HG02884 (cell line): ENCODE results near the gene LPCAT3.
A peak's percentile ranks its signal among the peaks of the same experiment; 100 is the strongest.

Experiments used
- ATAC-seq: cut with Tn5 transposase; IDR thresholded peaks from one replicate; pipeline ENCODE4 v1.9.1; 2021; ENCODE audit warnings: mild to moderate bottlenecking, moderate library complexity; ENCODE audit not compliant: unreplicated experiment

The LPCAT3 gene

DNA sequence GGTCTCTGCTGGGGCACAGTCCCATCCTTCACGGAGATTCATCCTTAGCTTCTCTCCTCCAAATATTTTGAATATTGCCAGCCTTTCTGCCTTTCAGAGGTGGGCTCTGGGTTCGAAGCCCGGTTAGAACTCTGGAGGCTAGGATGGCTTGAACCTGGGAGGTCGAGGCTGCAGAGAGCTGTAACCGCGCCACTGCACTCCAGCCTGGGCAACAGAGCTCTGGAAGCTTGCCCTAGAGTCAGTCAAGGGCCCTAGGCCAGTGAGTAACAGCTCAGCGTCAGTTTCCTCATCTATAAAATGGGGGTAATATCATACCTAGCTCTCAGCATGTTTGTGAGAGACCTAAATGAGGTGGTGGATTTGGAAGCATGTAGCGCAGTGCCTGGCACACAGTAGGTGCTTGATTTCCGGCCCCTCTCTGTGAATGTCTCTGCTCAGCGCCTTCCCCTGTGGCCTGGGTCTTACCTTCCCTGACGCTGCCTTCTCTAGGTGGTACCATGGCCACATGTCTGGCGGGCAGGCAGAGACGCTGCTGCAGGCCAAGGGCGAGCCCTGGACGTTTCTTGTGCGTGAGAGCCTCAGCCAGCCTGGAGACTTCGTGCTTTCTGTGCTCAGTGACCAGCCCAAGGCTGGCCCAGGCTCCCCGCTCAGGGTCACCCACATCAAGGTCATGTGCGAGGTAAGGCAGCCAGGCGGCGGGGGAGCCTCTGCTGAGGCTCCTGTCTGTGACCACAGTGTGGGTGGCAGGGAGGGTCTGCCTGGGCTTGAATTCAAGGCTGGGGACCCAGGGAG, 63.8 kb downstream of the LPCAT3 start:
- ATAC-seq: no peak

DNA sequence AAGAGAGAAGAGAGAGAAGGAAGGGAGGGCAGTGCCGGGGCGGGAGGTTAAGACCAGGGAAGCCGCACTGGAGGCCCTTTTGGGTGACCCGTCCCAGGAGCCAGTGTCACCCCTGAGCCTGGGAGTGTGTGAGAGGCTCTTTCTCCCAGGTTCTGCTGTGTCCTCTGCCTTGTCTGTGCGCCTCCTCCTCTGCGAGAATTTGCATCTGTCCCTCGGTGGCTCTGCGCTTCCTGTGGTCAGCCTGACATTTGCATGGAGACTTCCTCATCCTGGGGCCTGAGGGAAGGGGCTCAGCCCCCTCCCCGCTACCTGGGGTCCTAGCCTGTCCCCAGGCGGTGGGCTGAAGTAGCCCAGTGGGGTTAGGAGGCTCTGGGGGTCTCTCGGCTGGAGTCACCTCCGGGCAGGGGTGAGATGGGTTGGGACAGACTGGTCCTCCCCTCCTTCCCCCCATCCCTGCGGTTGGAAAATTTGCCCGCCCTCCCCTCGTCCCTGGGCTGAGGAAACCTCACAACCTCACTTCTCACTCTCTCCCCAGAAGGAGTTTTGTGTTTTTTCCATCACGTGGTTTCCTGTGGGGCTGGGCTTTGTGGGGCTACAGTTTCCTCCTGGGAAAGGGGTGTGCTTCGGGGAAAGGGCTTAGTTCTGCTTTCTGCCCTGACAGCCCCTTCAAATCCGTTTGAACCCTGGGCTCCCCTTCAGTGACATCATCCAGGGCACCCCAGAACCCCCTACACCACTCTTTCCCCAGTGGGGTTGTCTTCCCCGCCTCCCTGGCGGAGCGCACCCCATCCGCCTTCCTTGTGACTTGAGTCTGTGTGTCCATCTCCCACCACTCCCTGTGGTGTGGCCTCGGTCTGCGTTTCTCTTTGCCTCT, 64.6 kb downstream of the LPCAT3 start:
- peak; percentile 42 for ATAC-seq

DNA sequence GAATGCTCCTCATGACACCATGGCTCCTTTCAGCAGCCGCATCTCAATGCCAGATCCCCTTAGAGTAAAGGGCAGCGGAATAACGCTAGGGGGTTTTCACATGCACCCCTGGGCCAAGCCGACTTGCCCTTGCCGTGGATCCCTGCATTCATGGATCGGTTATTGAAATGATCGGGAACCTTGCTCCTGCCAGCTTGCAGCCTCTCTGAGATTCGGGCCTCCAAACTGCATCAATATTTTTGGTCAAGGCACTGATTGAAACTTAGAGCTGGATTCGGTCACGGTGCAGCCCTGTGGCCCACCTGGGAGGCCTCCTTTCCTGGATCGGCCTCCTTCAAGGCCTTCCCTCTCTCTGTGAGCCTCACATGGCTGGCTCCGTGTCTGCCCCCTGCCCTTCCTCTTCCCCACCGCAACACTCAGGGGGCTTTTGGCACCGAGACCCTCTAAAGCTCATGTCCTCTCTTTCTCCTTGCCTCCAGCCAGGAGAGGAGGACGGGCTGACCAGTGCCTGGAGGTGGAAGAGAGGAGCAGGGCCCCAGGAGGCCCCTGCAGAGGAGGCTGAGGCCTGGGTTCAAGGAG, 65.3 kb downstream of the LPCAT3 start:
- no peak for ATAC-seq

DNA sequence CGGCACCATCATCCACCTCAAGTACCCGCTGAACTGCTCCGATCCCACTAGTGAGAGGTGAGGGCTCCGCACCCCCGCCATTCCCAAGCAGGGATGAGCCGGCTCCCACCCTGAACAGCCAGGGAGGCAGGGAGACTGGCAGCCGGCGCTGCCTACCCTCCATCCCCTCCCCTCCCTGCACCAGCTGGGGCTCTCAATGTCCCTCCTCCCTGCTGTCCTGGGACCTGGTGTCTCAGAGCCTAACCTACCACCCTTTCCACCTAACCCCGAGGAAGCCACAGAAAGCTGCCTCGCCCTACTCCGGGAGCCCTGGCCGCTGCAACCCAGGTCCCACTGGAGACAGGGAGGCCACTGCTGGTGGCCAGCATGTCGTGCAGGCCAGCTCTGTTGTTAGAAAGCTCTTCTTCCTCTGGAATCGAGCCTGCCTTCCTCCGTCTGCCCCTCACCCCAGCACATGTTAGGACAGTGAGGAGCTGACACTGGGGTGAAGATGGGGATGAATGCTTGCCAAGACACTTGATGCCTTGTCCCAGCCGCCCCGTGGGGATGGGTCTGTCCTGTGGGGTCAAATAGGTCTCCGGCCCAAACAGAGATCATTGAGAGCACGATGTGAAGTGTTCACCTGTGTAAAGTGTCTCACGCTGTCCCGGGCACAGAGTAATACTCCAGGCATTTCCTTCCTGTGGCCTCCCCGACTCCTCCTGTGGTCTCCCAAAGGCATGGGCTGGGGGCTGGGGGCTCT, 66.0 kb downstream of the LPCAT3 start:
- no peak for ATAC-seq

DNA sequence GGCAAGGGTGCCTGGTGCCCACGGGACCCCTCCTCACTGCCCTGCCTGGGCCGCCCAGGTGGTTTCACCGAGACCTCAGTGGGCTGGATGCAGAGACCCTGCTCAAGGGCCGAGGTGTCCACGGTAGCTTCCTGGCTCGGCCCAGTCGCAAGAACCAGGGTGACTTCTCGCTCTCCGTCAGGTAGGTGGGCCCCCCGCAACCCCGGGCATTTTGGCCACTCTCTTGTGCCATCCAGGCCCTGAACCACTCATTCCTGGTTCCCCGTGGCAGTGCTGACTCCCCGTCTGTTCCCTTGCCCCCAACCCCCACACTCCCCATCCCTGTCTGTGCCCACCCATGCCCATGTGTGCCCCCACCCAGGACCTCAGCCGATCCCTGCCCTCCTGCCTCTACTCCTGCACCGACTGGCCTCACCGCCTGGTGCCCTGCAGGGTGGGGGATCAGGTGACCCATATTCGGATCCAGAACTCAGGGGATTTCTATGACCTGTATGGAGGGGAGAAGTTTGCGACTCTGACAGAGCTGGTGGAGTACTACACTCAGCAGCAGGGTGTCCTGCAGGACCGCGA, 66.6 kb downstream of the LPCAT3 start:
- ATAC-seq: no peak

DNA sequence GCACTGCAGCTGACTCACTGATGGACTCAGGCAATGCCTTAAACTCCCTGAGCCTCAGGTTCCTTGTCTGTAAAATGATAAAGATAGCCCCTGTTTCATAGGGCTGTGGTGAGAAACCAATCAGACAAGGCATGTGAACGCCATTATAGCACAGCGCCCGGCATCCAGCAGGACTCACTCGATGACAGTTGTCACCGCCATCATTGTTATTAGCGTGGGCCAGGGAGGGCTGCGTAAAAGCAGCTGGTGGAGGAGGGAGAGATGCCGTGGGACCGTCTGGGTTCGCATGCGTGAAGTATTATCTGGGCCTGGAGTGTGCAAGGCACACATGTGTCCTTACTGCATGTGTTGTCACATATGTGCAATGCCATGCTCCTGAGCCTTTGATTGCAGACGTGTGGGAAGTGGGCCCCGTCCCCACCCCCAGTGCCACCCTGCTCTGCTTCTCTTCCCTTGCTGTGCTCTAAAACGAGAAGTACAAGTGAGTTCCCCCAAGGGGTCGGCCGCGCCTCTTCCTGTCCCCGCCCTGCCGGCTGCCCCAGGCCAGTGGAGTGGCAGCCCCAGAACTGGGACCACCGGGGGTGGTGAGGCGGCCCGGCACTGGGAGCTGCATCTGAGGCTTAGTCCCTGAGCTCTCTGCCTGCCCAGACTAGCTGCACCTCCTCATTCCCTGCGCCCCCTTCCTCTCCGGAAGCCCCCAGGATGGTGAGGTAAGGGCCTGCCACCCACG, 67.3 kb downstream of the LPCAT3 start, which contains the start of gene PTPN6:
Gene PTPN6 (plus strand): TSS at position 546 of the 730 bp plus-strand sequence. CDS start 157 bp downstream, at position 703.
- ATAC-seq: no peak

DNA sequence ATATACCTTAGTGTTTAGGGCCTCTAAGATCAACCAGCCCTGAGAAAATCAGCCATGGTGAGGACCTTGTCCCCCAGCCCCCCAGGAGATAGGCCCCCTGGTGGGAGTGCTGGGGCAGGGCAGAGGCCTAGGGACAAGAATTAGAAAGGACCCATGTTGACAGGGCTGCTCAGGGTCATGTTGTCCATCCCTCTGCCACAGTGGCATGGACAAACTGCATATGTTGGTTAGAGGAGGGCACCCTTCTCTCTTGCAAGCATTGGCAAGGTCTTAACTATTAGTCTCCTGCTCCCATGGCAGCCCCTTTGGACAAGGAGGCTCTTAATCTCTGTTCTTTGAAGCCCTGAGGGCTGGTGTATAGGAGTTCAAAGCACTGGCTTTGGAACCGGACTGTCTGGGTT, 67.9 kb downstream of the LPCAT3 start:
- ATAC-seq: no peak

DNA sequence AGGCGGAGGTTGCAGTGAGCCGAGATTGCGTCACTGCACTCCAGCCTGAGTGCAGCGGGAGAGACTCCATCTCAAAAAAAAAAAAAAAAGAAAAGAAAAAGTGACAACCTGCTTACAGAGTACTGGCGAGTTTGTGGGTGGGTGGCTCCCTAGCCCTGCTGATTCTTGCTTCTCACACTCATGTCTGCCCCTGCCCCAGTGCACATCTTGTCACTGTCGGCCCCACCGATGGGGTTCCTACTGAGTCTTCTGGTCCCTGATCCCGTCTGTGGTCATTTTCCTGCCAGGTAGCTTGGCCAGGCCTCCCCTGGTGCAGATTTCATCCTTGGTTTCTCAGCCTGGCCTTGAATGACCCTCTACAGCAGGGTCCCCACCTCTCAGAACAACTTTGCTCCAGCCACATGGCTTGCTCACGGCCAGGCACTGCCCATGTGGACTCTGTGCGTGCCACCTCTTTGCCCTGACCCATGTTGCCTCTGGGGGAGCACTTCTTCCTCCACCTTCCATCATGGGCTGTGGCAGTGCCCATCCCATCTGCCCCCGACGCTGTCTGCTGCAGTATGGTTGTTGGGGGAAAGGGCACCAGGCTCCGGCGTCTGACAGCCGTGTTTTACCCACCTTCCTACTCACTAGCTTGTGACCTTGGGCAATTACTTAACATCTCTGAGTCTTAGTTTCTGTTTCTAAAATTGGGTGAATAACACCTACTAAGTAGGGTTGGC, 69.2 kb downstream of the LPCAT3 start:
- ATAC-seq: no peak

DNA sequence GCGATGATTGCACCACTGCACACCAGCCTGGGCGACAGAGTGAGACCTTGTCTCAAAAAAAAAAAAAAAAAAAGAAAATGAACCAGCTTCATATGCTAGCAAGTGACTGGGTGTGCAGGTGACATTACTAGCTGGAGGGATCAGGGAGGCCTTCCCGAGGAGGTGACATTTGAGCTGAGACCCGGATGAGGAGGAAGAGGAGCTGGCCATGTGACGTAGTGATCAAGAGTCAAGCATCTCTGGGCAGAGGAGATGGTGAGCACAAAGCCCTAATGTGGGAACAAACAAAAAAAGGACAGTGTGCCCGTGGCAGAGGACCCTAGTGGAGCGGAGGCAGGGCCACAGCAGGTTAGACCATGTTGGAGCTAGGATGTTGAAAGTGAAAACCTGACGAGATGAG, 70.7 kb downstream of the LPCAT3 start:
- no peak for ATAC-seq

DNA sequence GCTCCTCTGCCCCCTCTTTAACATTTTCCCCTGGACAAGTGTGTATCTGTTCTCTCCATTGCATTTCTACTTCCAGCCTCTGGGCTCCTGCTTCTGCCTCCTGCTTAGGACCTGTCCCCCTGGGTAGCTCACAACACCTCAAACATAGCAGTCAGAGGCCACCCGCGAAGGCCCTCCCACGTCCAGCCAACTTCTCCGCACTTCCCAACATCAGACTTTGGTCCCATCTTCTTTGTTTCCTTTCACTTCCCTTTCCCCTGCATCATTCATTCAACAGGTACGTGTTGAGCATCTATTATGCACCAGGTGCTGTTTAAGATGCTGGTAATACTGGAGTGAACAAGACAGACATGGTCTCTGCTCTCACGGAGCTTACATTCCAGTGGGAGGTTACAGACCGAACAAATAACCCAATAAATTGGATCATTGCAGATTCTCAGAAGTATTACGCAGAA, 71.3 kb downstream of the LPCAT3 start:
- no peak for ATAC-seq

DNA sequence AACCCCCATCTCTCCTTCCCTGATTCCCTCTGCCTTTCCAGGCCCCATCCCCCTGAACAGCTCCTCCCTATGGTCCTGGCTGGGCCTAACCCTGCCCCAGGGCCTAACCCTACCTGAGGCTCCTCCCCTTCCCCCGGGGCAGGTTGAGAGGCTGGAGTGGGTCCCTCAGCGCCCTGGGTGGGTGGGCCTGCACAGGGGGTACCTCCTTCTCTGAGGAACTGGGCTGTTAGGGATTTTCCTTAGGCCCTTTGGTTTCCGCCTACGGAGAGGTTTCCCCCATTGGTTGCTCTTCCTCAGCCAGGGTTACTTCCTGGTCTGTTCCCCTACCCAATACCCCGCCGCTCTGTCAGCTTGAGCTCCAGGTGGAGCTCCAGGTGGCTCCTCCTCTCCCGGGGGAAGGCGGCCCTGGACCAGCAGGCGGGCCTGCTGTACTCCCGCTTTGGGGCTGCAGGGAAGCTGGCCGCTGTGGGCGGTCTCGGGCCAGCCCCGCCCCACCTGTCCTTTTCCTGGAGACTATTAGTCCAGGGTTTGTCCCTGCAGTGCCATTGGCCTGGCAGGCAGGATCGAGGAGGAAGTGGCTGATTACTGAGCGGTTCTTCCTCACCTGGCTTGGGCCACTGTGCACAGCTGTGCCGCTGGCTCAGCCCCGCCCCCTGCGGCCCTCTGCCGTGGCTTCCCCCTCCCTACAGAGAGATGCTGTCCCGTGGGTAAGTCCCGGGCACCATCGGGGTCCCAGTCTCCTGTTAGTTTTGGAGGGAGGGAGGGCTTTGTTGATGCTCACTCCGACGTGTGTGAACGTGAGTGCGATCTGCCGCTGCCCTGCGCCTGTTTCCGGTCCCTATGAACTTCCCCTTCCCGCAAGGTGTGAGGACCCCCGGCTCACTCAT, 72.0 kb downstream of the LPCAT3 start:
- ATAC-seq: no peak

DNA sequence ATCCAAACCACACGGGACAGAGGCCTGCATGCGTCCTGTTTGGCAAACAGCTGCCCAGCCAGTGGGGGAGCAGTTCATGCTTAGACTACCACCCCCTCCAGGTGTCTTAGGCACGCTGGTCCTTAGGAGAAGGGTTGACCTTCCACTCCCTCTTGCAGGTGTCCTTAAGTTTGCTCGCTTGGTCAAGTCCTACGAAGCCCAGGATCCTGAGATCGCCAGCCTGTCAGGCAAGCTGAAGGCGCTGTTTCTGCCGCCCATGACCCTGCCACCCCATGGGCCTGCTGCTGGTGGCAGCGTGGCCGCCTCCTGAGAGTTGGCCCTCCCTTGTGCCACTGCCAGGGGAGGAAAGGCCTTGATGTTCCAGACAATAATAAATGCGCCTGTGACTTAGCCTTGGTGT, 72.7 kb downstream of the LPCAT3 start:
- ATAC-seq: no peak

DNA sequence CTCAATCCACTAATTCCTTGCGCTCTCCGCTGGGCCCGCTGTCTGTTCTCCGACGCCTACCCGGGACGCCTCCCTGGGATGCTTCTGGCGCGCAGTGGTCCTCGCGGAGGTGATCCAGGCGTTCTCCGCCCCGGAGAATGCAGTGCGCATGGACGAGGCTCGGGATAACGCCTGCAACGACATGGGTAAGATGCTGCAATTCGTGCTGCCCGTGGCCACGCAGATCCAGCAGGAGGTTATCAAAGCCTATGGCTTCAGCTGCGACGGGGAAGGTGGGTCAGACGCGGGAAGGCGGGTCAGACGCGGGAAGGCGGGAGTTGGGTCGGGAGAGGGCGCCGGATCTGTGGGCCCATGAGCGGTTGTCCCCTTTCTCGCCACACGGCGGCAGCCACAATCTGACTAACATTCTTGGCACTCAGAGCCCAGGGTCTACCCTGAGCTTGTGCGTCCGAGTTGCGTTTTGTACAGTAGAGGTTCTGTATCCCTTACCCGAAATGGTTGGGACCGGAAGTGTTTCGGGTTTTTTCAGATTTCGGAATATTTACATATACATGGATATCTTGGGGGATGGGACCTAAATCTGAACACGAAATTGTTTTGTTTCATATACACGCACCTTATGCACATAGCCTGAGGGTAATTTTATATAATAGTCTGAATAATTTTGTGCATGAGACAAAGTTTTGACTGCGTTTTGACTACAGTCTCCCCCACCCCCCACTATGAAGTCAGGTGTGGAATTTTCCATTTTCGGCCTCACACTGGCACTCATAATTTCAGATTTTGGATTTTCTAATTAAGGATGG, 73.7 kb downstream of the LPCAT3 start:
- ATAC-seq: peak; percentile 11

DNA sequence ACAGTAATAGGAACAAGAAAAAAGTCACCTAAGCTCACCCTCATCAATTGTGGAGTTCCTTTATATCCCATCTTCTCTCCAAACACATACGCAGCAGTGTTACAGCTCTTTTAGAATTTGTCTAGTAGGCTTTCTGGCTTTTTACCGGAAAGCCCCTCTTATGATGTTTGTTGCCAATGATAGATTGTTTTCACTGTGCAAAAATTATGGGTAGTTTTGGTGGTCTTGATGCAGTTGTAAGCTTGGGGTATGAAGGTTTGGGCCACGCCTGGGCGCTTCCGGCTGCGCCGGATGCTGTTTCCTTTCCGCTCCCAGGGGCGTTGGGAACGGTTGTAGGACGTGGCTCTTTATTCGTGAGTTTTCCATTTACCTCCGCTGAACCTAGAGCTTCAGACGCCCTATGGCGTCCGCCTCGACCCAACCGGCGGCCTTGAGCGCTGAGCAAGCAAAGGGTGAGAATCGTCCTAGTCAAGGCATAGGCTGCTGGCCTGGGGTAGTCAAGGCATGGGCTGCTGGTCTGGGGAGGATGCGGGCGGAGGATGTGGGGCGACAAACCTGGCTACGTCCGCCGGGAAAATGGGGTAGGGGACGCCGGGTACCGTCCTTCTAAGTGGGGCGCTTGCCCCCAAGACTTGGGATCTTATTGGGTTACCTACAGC, 74.4 kb downstream of the LPCAT3 start, which contains the start of the genes C12orf57 and RNU7-1:
Gene C12orf57 (plus strand): TSS at position 301 of the 659 bp plus-strand sequence. CDS start 100 bp downstream, at position 401.
Gene RNU7-1 (plus strand): TSS at position 95 of the 659 bp plus-strand sequence.
- ATAC-seq: peak; percentile 30

DNA sequence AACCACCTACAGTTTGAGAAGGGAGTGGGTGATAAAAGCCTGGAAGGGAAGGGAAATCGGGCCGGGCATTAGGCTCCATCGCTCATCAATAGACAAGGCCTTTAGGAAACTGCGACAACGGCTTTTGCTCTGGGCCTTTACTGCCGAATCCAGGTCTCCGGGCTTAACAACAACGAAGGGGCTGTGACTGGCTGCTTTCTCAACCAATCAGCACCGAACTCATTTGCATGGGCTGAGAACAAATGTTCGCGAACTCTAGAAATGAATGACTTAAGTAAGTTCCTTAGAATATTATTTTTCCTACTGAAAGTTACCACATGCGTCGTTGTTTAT, 74.9 kb downstream of the LPCAT3 start:
- peak; percentile 32 for ATAC-seq

DNA sequence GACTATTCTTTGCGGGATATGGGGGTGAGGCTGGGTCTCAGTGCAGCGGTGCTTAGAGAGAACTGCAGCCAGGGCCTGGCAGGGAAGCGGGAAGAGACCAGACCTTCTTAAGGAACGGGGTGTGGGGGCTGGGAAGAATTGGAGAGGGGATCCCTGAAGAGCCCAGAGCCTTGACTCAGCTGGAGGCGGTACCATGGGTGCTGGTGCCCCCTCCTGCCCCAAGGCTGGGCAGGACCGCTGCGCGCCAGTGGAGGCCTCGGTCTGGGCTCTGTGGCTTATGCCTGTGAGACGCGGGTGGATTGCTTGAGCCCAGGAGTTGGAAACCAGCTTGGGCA, 76.0 kb downstream of the LPCAT3 start:
- no peak for ATAC-seq

DNA sequence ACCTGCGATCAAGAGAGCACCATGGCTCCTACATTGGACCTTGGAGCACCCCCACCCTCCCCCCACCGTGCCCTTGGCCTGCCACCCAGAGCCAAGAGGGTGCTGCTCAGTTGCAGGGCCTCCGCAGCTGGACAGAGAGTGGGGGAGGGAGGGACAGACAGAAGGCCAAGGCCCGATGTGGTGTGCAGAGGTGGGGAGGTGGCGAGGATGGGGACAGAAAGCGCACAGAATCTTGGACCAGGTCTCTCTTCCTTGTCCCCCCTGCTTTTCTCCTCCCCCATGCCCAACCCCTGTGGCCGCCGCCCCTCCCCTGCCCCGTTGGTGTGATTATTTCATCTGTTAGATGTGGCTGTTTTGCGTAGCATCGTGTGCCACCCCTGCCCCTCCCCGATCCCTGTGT, 76.5 kb downstream of the LPCAT3 start:
- ATAC-seq: no peak
